Erythroblast (primary cell): ENCODE data around the gene PDPN.

Experiments used
- GATA1 ChIP-seq: IDR thresholded peaks from 2 replicates; pipeline ENCODE4 v1.6.1; 2011; ENCODE audit warnings: low read depth, mild to moderate bottlenecking, control low read depth, low read length, moderate library complexity
- POLR2A ChIP-seq: IDR thresholded peaks from 2 replicates; pipeline ENCODE4 v1.6.1; 2011; ENCODE audit warnings: mild to moderate bottlenecking, low read length

GRCh38 chr1:13577846-13578245, 5.8 kb upstream of the PDPN start:
- TF ChIP-seq POLR2A (no peak), GATA1 (no peak)
